ENCODE data around the gene RBM7.

- TF ChIP-seq POLR2A (IDR thresholded peaks at IDR 0.05): no peak
- no peak for TF ChIP-seq CTCF (IDR thresholded peaks at IDR 0.05)
Observed at GRCh38 chr11:114447892-114448291, 47.4 kb downstream of the RBM7 start.
